Activated T-helper 1 cell treated with anti-CD3 and anti-CD28 coated beads, Interleukin-12 subunit alpha, Interleukin-12 subunit beta, Interleukin-2, Interleukin-4 antibody, amounts not matched to agents 30 ng/mL and 10 ng/mL and 1 ng/mL, durations not matched to agents 14 hours and 24 hours and 36 hours (primary cell): ENCODE measurements around the gene MLLT10. TPM values are rescaled to one million over a fixed set of nuclear protein-coding genes. Genes with fewer than 3 reads are reported as not detected.
A peak's percentile ranks its signal among the peaks of the same experiment; 100 is the strongest.
"Not testable (repeated sequence)": the region's sequence is repeated elsewhere in the genome, so short reads cannot be mapped to it uniquely, and the experiment has no call there.

ENCODE experiments used
- DNase-seq: peaks from one replicate; pipeline ENCODE4 v3.0.0; 2021; ENCODE audit warnings: low spot score
- H3K27ac Mint-ChIP-seq: one replicate; pipeline ENCODE4 v1.8.0; 2021; ENCODE audit warnings: mild to moderate bottlenecking, mixed read lengths
- H3K27me3 Mint-ChIP-seq: one replicate; pipeline ENCODE4 v1.8.0; 2022; ENCODE audit warnings: mild to moderate bottlenecking, moderate library complexity, mixed read lengths; ENCODE audit not compliant: insufficient read depth
- H3K36me3 Mint-ChIP-seq: one replicate; pipeline ENCODE4 v1.8.0; 2021; ENCODE audit warnings: low read depth, mixed read lengths
- H3K4me1 Mint-ChIP-seq: one replicate; pipeline ENCODE4 v1.8.0; 2021; ENCODE audit warnings: low read depth, mixed read lengths
- H3K4me3 Mint-ChIP-seq: one replicate; pipeline ENCODE4 v1.8.0; 2021; ENCODE audit warnings: mild to moderate bottlenecking, moderate library complexity, mixed read lengths
- H3K9me3 Mint-ChIP-seq: one replicate; pipeline ENCODE4 v1.8.0; 2021; ENCODE audit warnings: mixed read lengths
- intact Hi-C: fragments of 100-400 bp; cut with micrococcal nuclease; formaldehyde crosslinking; loops from one replicate; pipeline ENCODE4 v1.15.1; 2024
- total RNA-seq: library from RNA; stranded (reverse); gene quantifications from 2 replicates; pipeline ENCODE4 v1.2.3, GENCODE V29; 2022

Gene MLLT10
- total RNA-seq, 1 donor from 2014 or later = 43.1 TPM

- Mint-ChIP-seq H3K4me3 (no peak overlapping the region), H3K4me1 (no peaks in the 10 kb centered on the region), H3K9me3 (peaks cover 28% of the 10 kb centered on the region), H3K27me3 (no peaks in the 10 kb centered on the region), H3K27ac (no peak overlapping the region), H3K36me3 (peaks cover 27% of the 10 kb centered on the region)
- intact Hi-C loops = no loop called here
- no peak for DNase-seq
Observed at GRCh38 chr10:21696302-21696701, 162.3 kb downstream of the MLLT10 start.

GRCh38 chr10:21699575-21699974 lies 165.5 kb downstream of the MLLT10 start:
- Mint-ChIP-seq H3K9me3 (peaks cover 31% of the 10 kb centered on the region), H3K27ac (no peak overlapping the region), H3K36me3 (peaks cover 32% of the 10 kb centered on the region), H3K27me3 (peaks cover under 1% of the 10 kb centered on the region), H3K4me3 (no peak overlapping the region), H3K4me1 (peaks cover 19% of the 10 kb centered on the region)
- no peak for DNase-seq
- intact Hi-C loops = no loop called here

GRCh38 chr10:21700474-21700873 lies 166.4 kb downstream of the MLLT10 start:
- Mint-ChIP-seq H3K9me3 (peaks cover 31% of the 10 kb centered on the region), H3K4me3 (no peak overlapping the region), H3K4me1 (peaks cover 21% of the 10 kb centered on the region), H3K36me3 (peaks cover 34% of the 10 kb centered on the region), H3K27ac (no peak overlapping the region), H3K27me3 (peaks cover 4% of the 10 kb centered on the region)
- no peak for DNase-seq
- intact Hi-C loops = loop anchor here (5.0 kb wide), 1 partner anchor 168 kb away; the partner anchor contains the start of gene MLLT10

GRCh38 chr10:21702633-21703111 lies 168.6 kb downstream of the MLLT10 start:
- Mint-ChIP-seq H3K27ac (peak overlapping the region; percentile 71), H3K27me3 (peaks cover 4% of the 10 kb centered on the region), H3K4me1 (peaks cover 21% of the 10 kb centered on the region), H3K4me3 (peak overlapping the region; percentile 19), H3K36me3 (peaks cover 44% of the 10 kb centered on the region), H3K9me3 (peaks cover 31% of the 10 kb centered on the region)
- intact Hi-C loops = loop anchor here (2.0 to 5.0 kb wide), 2 partner anchors 28 to 170 kb away; partner anchors contain the start of gene MLLT10
- no peak for DNase-seq

- peaks cover 14% of the 10 kb centered on the region for H3K9me3 Mint-ChIP-seq
- peaks cover 39% of the 10 kb centered on the region for H3K36me3 Mint-ChIP-seq
- DNase-seq = no peak
- H3K27ac Mint-ChIP-seq = no peak overlapping the region
- intact Hi-C loops = no loop called here
- no peak overlapping the region for H3K4me3 Mint-ChIP-seq
- peaks cover 21% of the 10 kb centered on the region for H3K4me1 Mint-ChIP-seq
- H3K27me3 Mint-ChIP-seq = peaks cover 4% of the 10 kb centered on the region
Observed at GRCh38 chr10:21705142-21705827, 171.3 kb downstream of the MLLT10 start.

GRCh38 chr10:21705828-21706176 lies 171.8 kb downstream of the MLLT10 start:
- Mint-ChIP-seq H3K4me3 (no peak overlapping the region), H3K4me1 (peaks cover 26% of the 10 kb centered on the region), H3K27me3 (peaks cover 4% of the 10 kb centered on the region), H3K9me3 (peaks cover 9% of the 10 kb centered on the region), H3K27ac (no peak overlapping the region), H3K36me3 (peaks cover 37% of the 10 kb centered on the region)
- DNase-seq = no peak
- intact Hi-C loops = no loop called here

GRCh38 chr10:21707498-21707897 lies 173.5 kb downstream of the MLLT10 start:
- no peaks in the 10 kb centered on the region for H3K9me3 Mint-ChIP-seq
- DNase-seq = no peak
- peaks cover 4% of the 10 kb centered on the region for H3K27me3 Mint-ChIP-seq
- H3K27ac Mint-ChIP-seq = no peak overlapping the region
- peaks cover 29% of the 10 kb centered on the region for H3K36me3 Mint-ChIP-seq
- intact Hi-C loops = no loop called here
- peaks cover 20% of the 10 kb centered on the region for H3K4me1 Mint-ChIP-seq
- no peak overlapping the region for H3K4me3 Mint-ChIP-seq

GRCh38 chr10:21712975-21713374 lies 178.9 kb downstream of the MLLT10 start:
- no peaks in the 10 kb centered on the region for H3K9me3 Mint-ChIP-seq
- peaks cover 4% of the 10 kb centered on the region for H3K4me1 Mint-ChIP-seq

GRCh38 chr10:21715531-21716195 lies 181.6 kb downstream of the MLLT10 start:
- no peaks in the 10 kb centered on the region for H3K9me3 Mint-ChIP-seq
- peaks cover 16% of the 10 kb centered on the region for H3K36me3 Mint-ChIP-seq
- H3K4me1 Mint-ChIP-seq = peaks cover under 1% of the 10 kb centered on the region
- intact Hi-C loops = no loop called here
- H3K27me3 Mint-ChIP-seq = no peaks in the 10 kb centered on the region
- no peak overlapping the region for H3K4me3 Mint-ChIP-seq
- no peak for DNase-seq
- no peak overlapping the region for H3K27ac Mint-ChIP-seq

More at GRCh38 chr10:21712975-21713374, 178.9 kb downstream of the MLLT10 start:
- intact Hi-C loops = no loop called here
- no peak overlapping the region for H3K27ac Mint-ChIP-seq
- DNase-seq = no peak
- H3K4me3 Mint-ChIP-seq = no peak overlapping the region
- H3K27me3 Mint-ChIP-seq = no peaks in the 10 kb centered on the region
- H3K36me3 Mint-ChIP-seq = peaks cover 24% of the 10 kb centered on the region

- intact Hi-C loops = not testable (repeated sequence)
Observed at GRCh38 chr10:21717437-21718054, 183.5 kb downstream of the MLLT10 start.

GRCh38 chr10:21719502-21719901 lies 185.5 kb downstream of the MLLT10 start:
- DNase-seq = no peak
- H3K4me1 Mint-ChIP-seq = peaks cover 4% of the 10 kb centered on the region
- no peaks in the 10 kb centered on the region for H3K9me3 Mint-ChIP-seq
- intact Hi-C loops = no loop called here
- H3K36me3 Mint-ChIP-seq = peaks cover 18% of the 10 kb centered on the region
- no peak overlapping the region for H3K27ac Mint-ChIP-seq
- no peak overlapping the region for H3K4me3 Mint-ChIP-seq
- H3K27me3 Mint-ChIP-seq = no peaks in the 10 kb centered on the region

More at GRCh38 chr10:21717437-21718054, 183.5 kb downstream of the MLLT10 start:
- H3K27ac Mint-ChIP-seq, H3K4me3 Mint-ChIP-seq, H3K27me3 Mint-ChIP-seq, H3K9me3 Mint-ChIP-seq, DNase-seq, H3K4me1 Mint-ChIP-seq: not testable (repeated sequence)
- peaks cover 18% of the 10 kb centered on the region for H3K36me3 Mint-ChIP-seq

- Mint-ChIP-seq H3K9me3 (no peaks in the 10 kb centered on the region), H3K36me3 (peaks cover 17% of the 10 kb centered on the region), H3K27ac (no peak overlapping the region), H3K4me3 (no peak overlapping the region), H3K27me3 (no peaks in the 10 kb centered on the region), H3K4me1 (peaks cover 8% of the 10 kb centered on the region)
- intact Hi-C loops = no loop called here
- DNase-seq = no peak
Observed at GRCh38 chr10:21720090-21720489, 186.1 kb downstream of the MLLT10 start.
